Vagina (tissue), 2 donors: ENCODE data around the gene MYRIP. TPM values are rescaled to one million over a fixed set of nuclear protein-coding genes. Genes with fewer than 3 reads are reported as not detected.

Source experiments
- DNase-seq, 2 donors: peaks; one replicate each; pipeline ENCODE4 v3.0.0-alpha.2; 2017; ENCODE audit errors: extremely low spot score in 2 of 2
- H3K27ac ChIP-seq: fragments of 200-600 bp; sonication (generic); one replicate; pipeline ENCODE4 v1.5.1; 2019
- H3K27me3 ChIP-seq: fragments of 200-600 bp; sonication (generic); one replicate; pipeline ENCODE4 v1.5.1; 2019
- H3K36me3 ChIP-seq, 2 donors: fragments of 200-600 bp; sonication (generic); one replicate each; pipeline ENCODE4 v1.5.1; 2017 to 2019
- H3K4me1 ChIP-seq: fragments of 200-600 bp; sonication (generic); one replicate; pipeline ENCODE4 v1.5.1; 2019
- H3K4me3 ChIP-seq, 2 donors: fragments of 200-600 bp; sonication (generic); 1 replicate in 1 of 2; 2 replicates in 1 of 2; pipeline ENCODE4 v1.5.1; 2016 to 2019
- H3K9me3 ChIP-seq: fragments of 200-600 bp; sonication (generic); one replicate; pipeline ENCODE4 v1.5.1; 2019
- POLR2A ChIP-seq, 2 donors: fragments of 450-650 bp; IDR thresholded peaks; one replicate each; pipeline ENCODE4 v1.6.1; 2017; ENCODE audit warnings: antibody characterized with exemption in 2 of 2, mild to moderate bottlenecking in 2 of 2, moderate library complexity in 2 of 2
- POLR2AphosphoS5 ChIP-seq, 2 donors: sonication (generic); formaldehyde crosslinking; IDR thresholded peaks; one replicate each; pipeline ENCODE4 v1.9.0; 2017; ENCODE audit warnings: antibody characterized with exemption in 2 of 2, mild to moderate bottlenecking in 2 of 2, low read depth in 1 of 2; ENCODE audit not compliant: insufficient read depth in 1 of 2
- intact Hi-C: fragments of 100-400 bp; cut with DNase I; formaldehyde crosslinking; loops from one replicate; pipeline ENCODE4 v1.15.1; 2023
- total RNA-seq: library from RNA; depleted of rRNA; stranded (reverse); fragments of >200 nt; gene quantifications from one replicate; pipeline ENCODE4 v1.2.3, GENCODE V29; 2016
- TF ChIP-seq, protein P1 (sequence below), 3 experiments: fragments of 450-650 bp in 2 of 3; fragments of 200-600 bp in 1 of 3; sonication (generic) in 1 of 3; IDR thresholded peaks; one replicate each; pipeline ENCODE4 v1.5.1; 2017 to 2019; ENCODE audit warnings: antibody characterized with exemption in 3 of 3, mild to moderate bottlenecking in 2 of 3, moderate library complexity in 2 of 3

The MYRIP gene
- total RNA-seq, 1 donor from 2014 or later: 7.4 TPM

GRCh38 chr3:40228792-40229350 is 419.5 kb downstream of the MYRIP start:
- Histone ChIP-seq H3K27me3 (no peaks in the 10 kb centered on the region), H3K4me3 (no peak overlapping the region), H3K9me3 (no peaks in the 10 kb centered on the region), H3K4me1 (no peaks in the 10 kb centered on the region), H3K27ac (no peak overlapping the region), H3K36me3 (no peaks in the 10 kb centered on the region)
- TF ChIP-seq, protein P1, sequence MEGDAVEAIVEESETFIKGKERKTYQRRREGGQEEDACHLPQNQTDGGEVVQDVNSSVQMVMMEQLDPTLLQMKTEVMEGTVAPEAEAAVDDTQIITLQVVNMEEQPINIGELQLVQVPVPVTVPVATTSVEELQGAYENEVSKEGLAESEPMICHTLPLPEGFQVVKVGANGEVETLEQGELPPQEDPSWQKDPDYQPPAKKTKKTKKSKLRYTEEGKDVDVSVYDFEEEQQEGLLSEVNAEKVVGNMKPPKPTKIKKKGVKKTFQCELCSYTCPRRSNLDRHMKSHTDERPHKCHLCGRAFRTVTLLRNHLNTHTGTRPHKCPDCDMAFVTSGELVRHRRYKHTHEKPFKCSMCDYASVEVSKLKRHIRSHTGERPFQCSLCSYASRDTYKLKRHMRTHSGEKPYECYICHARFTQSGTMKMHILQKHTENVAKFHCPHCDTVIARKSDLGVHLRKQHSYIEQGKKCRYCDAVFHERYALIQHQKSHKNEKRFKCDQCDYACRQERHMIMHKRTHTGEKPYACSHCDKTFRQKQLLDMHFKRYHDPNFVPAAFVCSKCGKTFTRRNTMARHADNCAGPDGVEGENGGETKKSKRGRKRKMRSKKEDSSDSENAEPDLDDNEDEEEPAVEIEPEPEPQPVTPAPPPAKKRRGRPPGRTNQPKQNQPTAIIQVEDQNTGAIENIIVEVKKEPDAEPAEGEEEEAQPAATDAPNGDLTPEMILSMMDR (IDR thresholded peaks at IDR 0.05): no peak
- TF ChIP-seq POLR2AphosphoS5 (IDR thresholded peaks at IDR 0.05; ENCODE audit: insufficient read depth in 1 of 2, low read depth in 1 of 2) (no peak), POLR2A (IDR thresholded peaks at IDR 0.05) (no peak)
- intact Hi-C loops: no loop called here
- DNase-seq: no peak

DNA sequence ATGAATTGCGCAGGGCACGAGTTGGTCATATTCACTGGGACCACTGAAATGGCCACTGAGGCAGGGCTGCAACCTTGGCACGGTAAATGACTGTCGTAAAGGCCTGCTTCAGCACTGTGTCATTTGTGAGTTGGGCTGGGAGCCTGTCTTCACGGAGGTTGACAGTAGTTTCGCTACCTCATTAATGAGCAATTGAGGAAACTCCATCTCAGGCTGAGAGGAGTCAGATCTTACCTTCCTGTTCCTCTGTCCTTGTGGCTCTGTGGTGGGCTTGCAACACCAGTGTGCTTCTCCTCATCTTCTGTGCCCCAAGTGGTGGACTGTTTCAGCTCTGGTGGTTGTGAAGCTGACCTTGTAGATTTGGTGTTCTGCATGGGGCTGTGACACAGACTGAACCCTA is 420.0 kb downstream of the MYRIP start:
- no peak overlapping the region for H3K27ac ChIP-seq
- TF ChIP-seq, protein P1 (IDR thresholded peaks at IDR 0.05): no peak
- TF ChIP-seq POLR2A (IDR thresholded peaks at IDR 0.05) (no peak), POLR2AphosphoS5 (IDR thresholded peaks at IDR 0.05; ENCODE audit: insufficient read depth in 1 of 2, low read depth in 1 of 2) (no peak)
- H3K4me1 ChIP-seq: no peaks in the 10 kb centered on the region
- no peaks in the 10 kb centered on the region for H3K9me3 ChIP-seq
- DNase-seq: peak in 1 of 2 donors; percentile 77
- no peaks in the 10 kb centered on the region for H3K36me3 ChIP-seq
- intact Hi-C loops: no loop called here
- no peak overlapping the region for H3K4me3 ChIP-seq
- H3K27me3 ChIP-seq: no peaks in the 10 kb centered on the region

- intact Hi-C loops: no loop called here
- no peak overlapping the region for H3K4me3 ChIP-seq
- peak in 1 of 2 donors; percentile 44 for DNase-seq
These were observed 420.6 kb downstream of the MYRIP start for GRCh38 chr3:40229963-40230362.

GRCh38 chr3:40230382-40230781 is 421.0 kb downstream of the MYRIP start:
- no peaks in the 10 kb centered on the region for H3K27me3 ChIP-seq
- TF ChIP-seq, protein P1 (IDR thresholded peaks at IDR 0.05): no peak
- TF ChIP-seq POLR2AphosphoS5 (IDR thresholded peaks at IDR 0.05; ENCODE audit: insufficient read depth in 1 of 2, low read depth in 1 of 2): no peak
- TF ChIP-seq POLR2A (IDR thresholded peaks at IDR 0.05): no peak
- H3K4me1 ChIP-seq: no peaks in the 10 kb centered on the region
- no peaks in the 10 kb centered on the region for H3K36me3 ChIP-seq
- H3K4me3 ChIP-seq: no peak overlapping the region
- intact Hi-C loops: no loop called here
- H3K27ac ChIP-seq: no peak overlapping the region
- DNase-seq: peak in 1 of 2 donors; percentile 27
- H3K9me3 ChIP-seq: no peaks in the 10 kb centered on the region

More at GRCh38 chr3:40229963-40230362, 420.6 kb downstream of the MYRIP start:
- no peaks in the 10 kb centered on the region for H3K9me3 ChIP-seq
- TF ChIP-seq POLR2AphosphoS5 (IDR thresholded peaks at IDR 0.05; ENCODE audit: insufficient read depth in 1 of 2, low read depth in 1 of 2): no peak
- TF ChIP-seq, protein P1 (IDR thresholded peaks at IDR 0.05): no peak
- no peak for TF ChIP-seq POLR2A (IDR thresholded peaks at IDR 0.05)
- H3K36me3 ChIP-seq: no peaks in the 10 kb centered on the region
- H3K4me1 ChIP-seq: no peaks in the 10 kb centered on the region
- no peak overlapping the region for H3K27ac ChIP-seq
- no peaks in the 10 kb centered on the region for H3K27me3 ChIP-seq

DNA sequence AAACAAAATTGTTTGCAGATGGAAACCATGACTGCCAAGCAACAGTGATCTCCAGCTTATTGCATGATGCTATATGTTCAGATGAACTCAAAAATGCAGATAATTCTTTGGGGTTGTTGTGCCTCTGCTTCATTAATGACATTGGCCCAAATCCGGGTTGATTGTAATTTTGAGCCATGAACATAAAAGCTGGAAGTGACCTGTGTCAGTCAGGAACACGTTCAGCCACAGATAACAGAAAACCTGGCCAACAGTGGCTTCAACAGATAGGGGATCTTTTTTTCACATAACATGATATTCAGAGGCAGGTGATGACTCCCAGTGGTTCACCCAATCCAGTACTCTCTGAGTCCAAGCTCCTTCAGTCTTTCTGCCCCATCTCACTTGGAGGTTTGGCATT is 423.2 kb downstream of the MYRIP start:
- DNase-seq: no peak
- no peaks in the 10 kb centered on the region for H3K27me3 ChIP-seq
- H3K36me3 ChIP-seq: no peaks in the 10 kb centered on the region
- no peaks in the 10 kb centered on the region for H3K4me1 ChIP-seq
- TF ChIP-seq POLR2A (IDR thresholded peaks at IDR 0.05): no peak
- TF ChIP-seq, protein P1 (IDR thresholded peaks at IDR 0.05): no peak
- TF ChIP-seq POLR2AphosphoS5 (IDR thresholded peaks at IDR 0.05; ENCODE audit: insufficient read depth in 1 of 2, low read depth in 1 of 2): no peak
- intact Hi-C loops: no loop called here
- no peak overlapping the region for H3K27ac ChIP-seq
- no peaks in the 10 kb centered on the region for H3K9me3 ChIP-seq
- no peak overlapping the region for H3K4me3 ChIP-seq
